HG03175 (cell line): ENCODE data around the gene NOG.

Source experiments
- ATAC-seq: cut with Tn5 transposase; IDR thresholded peaks from one replicate; pipeline ENCODE4 v1.9.1; 2021; ENCODE audit warnings: mild to moderate bottlenecking, moderate library complexity; ENCODE audit not compliant: unreplicated experiment

The NOG gene

GRCh38 chr17:56596691-56597494, 3.4 kb downstream of the NOG start:
- no peak for ATAC-seq

GRCh38 chr17:56597495-56597990, 4.0 kb downstream of the NOG start:
- no peak for ATAC-seq

GRCh38 chr17:56598466-56598865, 5.0 kb downstream of the NOG start:
- no peak for ATAC-seq

DNA sequence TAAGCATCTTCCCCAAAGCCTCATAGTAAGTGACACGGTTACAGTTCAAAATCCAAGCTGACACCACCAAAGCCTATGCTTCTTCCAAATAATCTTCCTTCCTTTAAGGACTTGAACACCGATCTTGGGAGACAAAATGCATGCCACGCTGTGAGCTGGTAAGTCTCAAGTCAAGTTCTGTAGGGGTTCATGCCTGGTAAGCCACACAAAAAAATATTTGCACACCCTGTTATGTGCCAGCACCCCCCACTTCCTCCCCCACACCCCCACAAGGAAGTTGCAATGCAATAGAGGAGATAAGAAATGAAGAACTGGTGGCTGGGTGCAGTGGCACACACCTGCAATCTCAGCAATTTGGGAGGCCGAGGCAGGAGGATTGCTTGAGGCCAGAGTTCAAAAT, 5.6 kb downstream of the NOG start:
- no peak for ATAC-seq

DNA sequence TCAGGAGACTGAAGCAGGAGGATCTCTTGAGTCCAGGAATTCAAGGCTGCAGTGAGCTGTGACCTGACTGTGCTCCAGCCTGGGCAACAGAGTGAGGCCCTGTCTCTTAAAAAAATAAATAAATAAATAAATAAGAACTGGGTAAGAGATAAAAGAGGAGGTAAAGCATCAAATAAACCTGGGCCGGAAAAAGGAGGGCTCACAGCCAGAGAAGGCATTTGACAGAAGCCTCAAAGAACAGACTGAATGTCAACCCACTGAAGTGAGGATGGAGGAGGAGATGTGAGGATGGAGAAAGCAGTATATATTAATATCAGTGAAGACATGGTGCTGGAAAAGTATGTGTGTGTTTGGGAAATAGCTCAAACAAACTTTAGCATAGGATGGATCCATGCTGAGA, 6.1 kb downstream of the NOG start:
- no peak for ATAC-seq

GRCh38 chr17:56600256-56600655, 6.8 kb downstream of the NOG start:
- no peak for ATAC-seq

DNA sequence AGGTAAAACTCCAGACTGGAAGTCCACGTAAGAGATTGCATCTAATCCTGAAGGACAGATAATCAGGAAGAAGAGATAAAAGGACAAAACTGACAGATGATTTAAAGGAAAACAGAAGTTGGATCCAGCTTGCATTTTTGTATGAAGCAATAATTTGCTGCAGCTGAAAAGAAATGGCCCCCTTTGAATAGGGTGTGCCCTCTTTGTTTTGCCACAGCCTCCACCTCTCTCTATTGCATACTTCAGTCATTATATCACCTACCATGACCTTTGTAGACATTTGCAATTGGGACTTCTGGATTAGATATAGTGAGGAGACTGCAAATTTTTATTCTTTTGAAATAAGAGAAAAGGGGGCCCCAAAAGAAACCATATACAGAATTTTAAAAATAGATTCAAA, 8.1 kb downstream of the NOG start:
- ATAC-seq, result no peak

GRCh38 chr17:56602292-56603130, 9.0 kb downstream of the NOG start:
- ATAC-seq, result no peak

DNA sequence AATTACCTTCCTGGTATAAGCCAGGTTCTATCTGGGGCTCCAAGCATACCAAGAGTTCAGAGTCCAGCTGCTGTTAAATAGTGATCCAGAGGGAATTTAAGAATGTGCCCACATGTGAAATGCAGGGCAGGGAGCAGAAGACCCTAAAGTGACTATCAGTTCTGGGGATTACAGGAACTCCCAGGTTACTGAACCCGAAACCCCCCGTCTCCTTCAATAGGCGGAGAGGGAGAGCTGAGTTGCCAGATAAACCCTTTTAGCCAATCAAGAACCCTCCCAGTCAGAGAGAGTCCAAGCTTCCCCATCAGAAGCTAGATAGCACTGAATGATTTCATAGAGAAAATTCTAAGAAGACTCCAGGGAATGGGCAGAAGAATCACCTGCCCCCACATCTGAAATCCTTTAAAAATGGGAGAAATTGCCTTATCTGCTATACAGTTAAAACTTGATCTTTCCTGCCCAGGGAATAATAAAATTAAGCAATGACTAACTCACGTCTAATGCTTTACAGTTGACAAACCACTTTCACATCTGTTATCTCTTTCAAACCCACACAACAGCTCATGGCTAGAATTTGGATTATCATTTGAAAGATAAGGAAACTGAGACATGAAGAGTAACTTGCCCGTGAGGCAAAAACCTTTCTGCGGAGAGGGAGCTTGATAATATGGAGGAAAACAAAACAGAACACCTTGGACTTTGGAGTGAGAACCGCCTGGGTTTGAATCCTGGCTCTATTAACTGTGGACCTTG, 10.2 kb downstream of the NOG start:
- no peak for ATAC-seq

DNA sequence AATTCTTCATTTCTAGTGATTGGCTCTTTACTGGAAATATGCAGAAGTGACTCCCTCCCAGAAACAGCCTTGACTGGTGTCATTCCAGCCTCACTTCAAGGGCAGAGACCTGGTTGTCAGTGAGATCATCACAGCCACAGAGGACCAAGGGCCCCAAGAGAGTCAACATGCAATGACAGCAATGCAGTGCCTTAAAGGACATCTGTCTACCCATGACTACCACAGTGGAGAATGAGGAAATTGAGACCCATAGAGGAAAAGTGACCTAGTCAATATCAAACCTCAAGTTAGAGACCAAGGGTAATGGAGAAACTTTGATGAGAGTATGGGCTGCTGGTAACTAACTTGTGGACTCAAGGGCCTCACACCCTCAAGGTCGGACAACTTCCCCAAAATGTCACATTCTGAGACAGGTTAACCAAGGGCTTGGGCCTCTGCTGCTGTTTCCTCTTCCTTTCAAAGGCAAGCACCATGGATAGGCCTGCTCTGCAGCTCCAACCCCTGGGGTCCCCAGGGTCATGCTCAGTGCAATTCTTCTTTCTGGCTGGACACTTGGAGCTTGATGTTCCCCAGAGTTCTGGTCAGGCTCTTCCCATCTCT, 11.3 kb downstream of the NOG start:
- ATAC-seq, result no peak

DNA sequence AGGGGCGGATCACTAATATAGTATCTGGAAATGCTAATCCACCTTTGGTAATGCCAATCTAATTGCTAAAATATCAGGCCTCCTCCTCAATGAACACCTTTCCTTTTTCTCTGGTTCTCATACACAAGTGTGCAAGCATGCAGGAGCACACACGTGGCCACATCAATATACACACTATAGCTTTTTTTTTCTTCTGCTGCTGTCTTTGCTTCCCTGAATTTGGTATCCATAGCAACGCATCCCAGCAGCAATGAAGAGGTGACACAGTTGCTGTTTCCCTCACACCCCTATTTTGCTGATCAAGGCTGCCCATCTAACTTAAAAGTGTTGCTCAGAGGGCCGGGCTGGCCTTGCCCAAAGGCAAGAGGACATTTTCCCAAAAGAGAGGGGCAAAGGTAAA, 15.4 kb downstream of the NOG start:
- no peak for ATAC-seq

DNA sequence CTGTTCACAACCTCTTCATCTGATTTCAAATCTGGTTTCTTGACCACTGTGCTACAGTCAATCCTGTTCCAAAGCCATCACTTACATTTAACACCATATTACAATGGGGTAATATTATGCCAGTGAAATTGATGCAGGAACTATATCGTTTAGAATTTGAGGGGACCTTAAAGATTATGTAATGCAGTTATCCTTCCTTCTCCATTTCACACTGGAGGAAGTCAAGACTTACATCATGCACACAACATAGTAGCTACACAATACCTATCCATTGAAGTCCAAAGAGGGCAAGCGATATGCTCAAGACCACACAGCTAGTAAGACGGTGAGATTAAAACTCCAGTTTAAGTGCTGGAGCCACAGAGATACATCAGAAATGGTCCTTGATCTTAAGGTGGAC, 16.8 kb downstream of the NOG start:
- ATAC-seq, result no peak

DNA sequence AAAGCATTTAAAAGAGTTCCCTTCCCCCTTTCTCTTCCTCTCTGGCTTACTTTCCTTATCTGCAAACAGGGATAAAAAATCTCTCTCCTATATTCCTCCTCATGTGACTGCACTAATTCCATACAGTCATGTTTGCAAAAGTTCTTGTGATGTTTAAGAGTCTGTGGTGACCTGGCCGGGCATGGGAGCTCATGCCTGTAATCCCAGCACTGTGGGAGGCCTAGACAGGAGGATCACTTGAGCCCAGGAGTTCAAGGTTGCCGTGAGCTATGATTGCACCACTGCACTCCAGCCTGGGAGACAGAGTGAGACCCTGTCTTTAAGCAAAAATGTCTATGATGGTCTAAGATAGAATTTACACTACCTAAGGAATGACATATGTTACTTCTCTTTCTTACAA, 19.6 kb downstream of the NOG start:
- ATAC-seq, result no peak

DNA sequence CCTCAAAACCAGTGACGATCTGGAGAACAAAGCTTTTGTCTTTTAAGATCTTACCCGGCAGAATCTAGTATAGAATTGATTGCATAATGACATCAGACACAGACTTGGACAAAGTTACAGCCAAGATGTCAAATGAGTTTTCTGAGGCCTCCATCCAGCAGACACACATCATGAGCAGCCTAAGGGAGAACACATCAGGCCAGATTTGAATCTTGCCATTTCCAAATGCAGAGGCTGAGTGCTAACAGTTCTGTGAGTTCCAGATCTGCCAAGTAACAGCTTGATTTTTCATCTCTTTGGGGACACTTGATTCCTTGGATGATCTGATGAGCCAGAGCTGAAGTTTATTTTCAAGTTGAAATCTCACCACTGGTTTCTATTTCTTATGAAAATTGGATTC, 21.0 kb downstream of the NOG start:
- no peak for ATAC-seq

GRCh38 chr17:56616239-56616638, 22.7 kb downstream of the NOG start:
- ATAC-seq, result no peak

DNA sequence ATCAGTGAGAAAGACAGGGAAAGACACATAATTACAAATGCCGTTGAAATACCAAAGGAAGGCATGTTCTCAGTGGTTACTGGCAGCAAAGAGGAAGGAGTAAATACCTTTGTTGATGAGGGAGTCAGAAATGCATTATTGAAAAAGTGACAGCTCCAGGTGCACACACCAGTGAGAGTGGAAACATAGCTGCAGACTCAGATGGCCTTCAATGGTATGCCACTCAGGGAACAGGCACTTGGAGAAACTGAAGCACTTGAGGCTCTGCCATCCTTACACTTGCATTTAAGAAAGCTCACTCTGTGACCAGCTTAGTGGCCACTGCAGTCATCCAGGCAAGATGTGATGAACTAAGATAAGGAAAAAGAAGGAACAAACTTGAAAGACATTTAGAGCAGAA, 29.9 kb downstream of the NOG start:
- no peak for ATAC-seq

DNA sequence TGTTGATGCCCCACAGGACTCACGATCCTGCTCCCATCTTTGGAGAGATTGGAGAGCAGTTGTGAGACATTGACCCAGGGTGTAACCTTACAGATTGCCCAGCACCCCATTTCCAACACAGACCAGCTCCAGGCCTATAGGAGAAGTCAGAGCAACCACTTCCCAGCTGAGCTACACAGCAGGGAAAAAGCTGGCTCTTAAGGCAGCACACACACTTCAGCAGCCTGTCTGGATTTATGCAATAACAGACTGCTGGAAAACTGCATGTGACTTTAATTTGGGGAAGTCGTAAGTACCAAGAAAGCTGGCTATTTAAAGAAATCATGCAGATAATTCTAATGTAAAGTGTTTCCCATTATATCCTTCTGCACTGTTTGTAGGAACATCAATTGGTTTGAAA, 30.8 kb downstream of the NOG start:
- ATAC-seq, result no peak

GRCh38 chr17:56624912-56625311, 31.4 kb downstream of the NOG start:
- ATAC-seq, result no peak

- no peak for ATAC-seq
Measured at GRCh38 chr17:56629531-56630075, 36.1 kb downstream of the NOG start.

DNA sequence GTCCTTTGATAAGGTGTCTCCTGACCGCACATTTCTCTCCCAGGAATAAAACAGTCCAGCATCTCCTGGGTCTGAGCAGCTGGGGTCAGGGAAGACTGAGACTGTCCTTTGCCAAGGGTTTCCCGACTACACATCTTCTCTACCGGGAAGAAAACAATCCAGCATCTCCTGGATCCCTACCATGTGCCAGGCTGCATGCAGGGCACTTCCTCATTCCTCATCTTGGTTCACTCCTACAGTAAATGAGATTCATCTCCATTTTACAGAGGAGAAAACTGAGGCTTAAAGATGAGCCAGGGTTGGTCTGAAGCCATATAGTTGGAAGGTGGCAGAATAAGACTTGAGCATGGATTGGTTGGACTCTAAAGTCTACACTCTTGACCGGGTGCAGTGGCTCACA, 36.7 kb downstream of the NOG start:
- no peak for ATAC-seq

DNA sequence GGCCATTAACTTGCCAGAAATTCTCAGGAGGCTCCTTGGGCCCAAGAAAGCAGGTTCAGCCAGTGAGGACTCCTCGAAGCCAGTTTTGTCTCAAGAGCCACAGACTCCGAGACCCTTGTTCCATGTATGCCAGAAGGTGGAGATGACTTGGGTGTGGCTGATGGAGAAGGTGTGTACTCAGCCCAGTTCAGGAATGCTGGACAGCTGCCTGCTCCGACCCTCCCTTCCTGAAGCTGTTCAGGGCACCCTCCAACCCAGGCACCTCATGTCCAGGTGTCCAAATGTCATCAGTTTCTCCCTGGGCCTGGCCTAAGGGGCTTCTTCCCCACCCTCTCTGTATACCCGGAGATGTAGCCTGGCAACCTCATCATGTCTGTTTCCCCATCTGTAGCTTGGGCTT, 40.2 kb downstream of the NOG start:
- ATAC-seq, result no peak
